H1 (cell line): ENCODE data around the gene RABGGTA. TPM values are rescaled to one million over a fixed set of nuclear protein-coding genes. Genes with fewer than 3 reads are reported as not detected.

Source experiments
- BACH1 ChIP-seq: IDR thresholded peaks from 2 replicates; pipeline ENCODE4 v1.6.1; 2012; ENCODE audit warnings: low read length, improper control_type of control experiment
- polyA plus RNA-seq, 7 experiments: library from polyadenylated mRNA; depleted of rRNA in 3 of 7; stranded (reverse) in 5 of 7; unstranded in 2 of 7; fragments of >200 nt in 5 of 7; fragments of 200-250 nt in 2 of 7; gene quantifications; 1 replicate in 5 of 7; 2 replicates in 1 of 7; 4 replicates in 1 of 7; pipeline versions ENCODE4 v1.2.1 to v1.2.3, GENCODE V29; 2011 to 2013; ENCODE audit warnings: missing spikeins in 2 of 7, mixed read lengths in 2 of 7
- total RNA-seq: library from RNA; stranded (reverse); fragmentation: NEBNext Ultra II Directional; extraction: Animal tissue kit (Norgen Biotek cat#: 25700); gene quantifications from 2 replicates; pipeline ENCODE4 v1.2.1, GENCODE V29; 2021

The RABGGTA gene
- total and polyA plus RNA-seq, 2 of the 8 experiments (the other 6 are each of a cell fraction or from before 2014, with no cell fraction given) = 16.0 to 49.8 TPM

GRCh38 chr14:24293525-24293924 lies 22.1 kb upstream of the RABGGTA start (continued):
- TF ChIP-seq BACH1 = no peak
- TF ChIP-seq, all 59 proteins: peak for 0
